SIG-M5 (cell line): ENCODE measurements around the gene PRPF6.
A peak's percentile ranks its signal among the peaks of the same experiment; 100 is the strongest.

Experiments used
- DNase-seq: peaks from one replicate; lab custom pipeline; 2025; lab: John Stamatoyannopoulos, UW

PRPF6 gene

GRCh38 chr20:64077541-64077875, 96.6 kb downstream of the PRPF6 start:
- no peak for DNase-seq

- DNase-seq = no peak
These were observed 97.1 kb downstream of the PRPF6 start for GRCh38 chr20:64077876-64078551.

GRCh38 chr20:64078934-64079272, 98.0 kb downstream of the PRPF6 start:
- DNase-seq = no peak

GRCh38 chr20:64079273-64080012, 98.5 kb downstream of the PRPF6 start, which contains the start of gene RGS19:
Gene RGS19, minus strand, starts transcription at chr20:64079518. Its CDS starts 2,632 bp downstream, at chr20:64076886.
- peak; percentile 78 for DNase-seq

GRCh38 chr20:64080013-64080812, 99.3 kb downstream of the PRPF6 start, which contains the start of gene OPRL1:
Gene OPRL1, plus strand, starts transcription at chr20:64080082. Its CDS starts 12,639 bp downstream, at chr20:64092721.
- no peak for DNase-seq

GRCh38 chr20:64080813-64081623, 100.1 kb downstream of the PRPF6 start:
- DNase-seq = no peak

- no peak for DNase-seq
These were observed 100.7 kb downstream of the PRPF6 start for GRCh38 chr20:64081624-64081964.

- DNase-seq = no peak
These were observed 101.3 kb downstream of the PRPF6 start for GRCh38 chr20:64082126-64082731.
